PC-9 (cell line): ENCODE data around the gene SAMM50. TPM values are rescaled to one million over a fixed set of nuclear protein-coding genes. Genes with fewer than 3 reads are reported as not detected.

Experiments used
- BruUV-seq: library from RNA; stranded (reverse); fragments of 400-500 nt; replicated peaks from 2 replicates; lab custom pipeline; 2021; lab: Mats Ljungman, UMichigan
- CTCF ChIA-PET: fragments of 300-600 bp; sonication (Branson Sonifier 250); formaldehyde crosslinking; loops from one replicate; lab custom pipeline; 2022; ENCODE audit warnings: antibody characterized with exemption; lab: Charles Lee
- POLR2A ChIA-PET: fragments of 300-600 bp; sonication (Branson Sonifier 250); formaldehyde crosslinking; loops from one replicate; lab custom pipeline; 2022; ENCODE audit warnings: antibody characterized with exemption; ENCODE audit not compliant: unreplicated experiment; lab: Charles Lee
- DNase-seq, 2 experiments: peaks; one replicate each; pipeline versions ENCODE4 v3.0.0 to v3.0.0-alpha.2; 2015 to 2022; ENCODE audit warnings: mixed read lengths in 1 of 2
- H2AFZ ChIP-seq: fragments of 200-600 bp; sonication (generic); 2 replicates; pipeline ENCODE4 v1.8.1; 2017; ENCODE audit warnings: antibody characterized with exemption
- H3F3A ChIP-seq: fragments of 200-600 bp; sonication (generic); 2 replicates; pipeline ENCODE4 v1.8.1; 2017; ENCODE audit warnings: antibody characterized with exemption, mild to moderate bottlenecking, low read depth; ENCODE audit not compliant: insufficient read depth
- H3K27ac ChIP-seq: fragments of 200-600 bp; sonication (generic); 2 replicates; pipeline ENCODE4 v1.6.1; 2016; ENCODE audit warnings: mixed run types
- H3K27me3 ChIP-seq: fragments of 200-600 bp; sonication (generic); 2 replicates; pipeline ENCODE4 v1.6.1; 2016; ENCODE audit warnings: low read depth, mixed run types; ENCODE audit not compliant: insufficient read depth
- H3K36me3 ChIP-seq: fragments of 200-600 bp; sonication (generic); 2 replicates; pipeline ENCODE4 v1.6.1; 2016; ENCODE audit warnings: low read depth, mixed run types
- H3K4me1 ChIP-seq: fragments of 200-600 bp; sonication (generic); replicated peaks from 2 replicates; pipeline ENCODE4 v1.6.1; 2016; ENCODE audit warnings: mixed run types; ENCODE audit not compliant: insufficient read depth
- H3K4me2 ChIP-seq: fragments of 200-600 bp; sonication (generic); 2 replicates; pipeline ENCODE4 v1.6.1; 2017; ENCODE audit warnings: mixed run types
- H3K4me3 ChIP-seq: fragments of 200-600 bp; sonication (generic); 2 replicates; pipeline ENCODE4 v1.6.1; 2016; ENCODE audit warnings: mixed run types
- H3K79me2 ChIP-seq: fragments of 200-600 bp; sonication (generic); 2 replicates; pipeline ENCODE4 v1.6.1; 2017; ENCODE audit warnings: low read depth, mixed run types
- H3K9me2 ChIP-seq: fragments of 200-600 bp; sonication (generic); 2 replicates; pipeline ENCODE4 v1.8.1; 2017; ENCODE audit warnings: mild to moderate bottlenecking; ENCODE audit not compliant: insufficient read depth
- H3K9me3 ChIP-seq: fragments of 200-600 bp; sonication (generic); 2 replicates; pipeline ENCODE4 v1.8.1; 2016; ENCODE audit warnings: low read depth; ENCODE audit not compliant: insufficient read depth
- H4K20me1 ChIP-seq: fragments of 200-600 bp; sonication (generic); 2 replicates; pipeline ENCODE4 v1.8.1; 2017; ENCODE audit not compliant: insufficient read depth
- EZH2 ChIP-seq: fragments of 200-600 bp; sonication (generic); IDR thresholded peaks from 2 replicates; pipeline ENCODE4 v1.8.0; 2017; ENCODE audit warnings: antibody characterized with exemption, low read depth
- intact Hi-C: fragments of 100-400 bp; cut with micrococcal nuclease; formaldehyde crosslinking; loops from one replicate; pipeline ENCODE4 v1.10.0; 2022; ENCODE audit not compliant: unreplicated experiment
- total RNA-seq: library from RNA; stranded (reverse); gene quantifications from 2 replicates; pipeline ENCODE4 v1.2.3, GENCODE V29; 2021
- TF ChIP-seq, protein P1 (sequence below): fragments of 200-600 bp; sonication (generic); conservative IDR thresholded peaks from 2 replicates; pipeline ENCODE4 v1.6.1; 2017; ENCODE audit warnings: mixed run types, antibody characterized with exemption, mild to moderate bottlenecking, moderate library complexity

SAMM50 gene
- total RNA-seq, 1 experiment from 2014 or later = 73.9 TPM

DNA sequence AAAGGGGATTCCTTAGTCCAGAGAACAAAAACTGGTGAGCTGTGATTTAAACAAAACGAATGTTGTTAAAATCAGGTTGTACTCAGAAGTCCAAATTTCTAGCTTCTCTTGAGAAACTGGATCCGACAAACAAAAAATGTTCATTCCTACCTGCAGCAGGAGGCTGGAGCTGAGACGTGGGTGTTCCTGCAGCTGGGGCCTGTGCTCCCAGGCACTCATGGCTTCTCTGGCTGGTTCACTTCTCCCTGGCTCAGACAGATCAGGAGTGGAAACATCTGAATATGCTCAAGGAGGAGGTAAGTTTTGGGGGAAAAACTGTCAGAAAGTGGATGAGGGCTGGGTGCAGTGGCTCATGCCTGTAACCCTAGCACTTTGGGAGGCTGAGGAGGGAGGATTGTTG, 44.1 kb downstream of the SAMM50 start:
- TF ChIP-seq, protein P1, sequence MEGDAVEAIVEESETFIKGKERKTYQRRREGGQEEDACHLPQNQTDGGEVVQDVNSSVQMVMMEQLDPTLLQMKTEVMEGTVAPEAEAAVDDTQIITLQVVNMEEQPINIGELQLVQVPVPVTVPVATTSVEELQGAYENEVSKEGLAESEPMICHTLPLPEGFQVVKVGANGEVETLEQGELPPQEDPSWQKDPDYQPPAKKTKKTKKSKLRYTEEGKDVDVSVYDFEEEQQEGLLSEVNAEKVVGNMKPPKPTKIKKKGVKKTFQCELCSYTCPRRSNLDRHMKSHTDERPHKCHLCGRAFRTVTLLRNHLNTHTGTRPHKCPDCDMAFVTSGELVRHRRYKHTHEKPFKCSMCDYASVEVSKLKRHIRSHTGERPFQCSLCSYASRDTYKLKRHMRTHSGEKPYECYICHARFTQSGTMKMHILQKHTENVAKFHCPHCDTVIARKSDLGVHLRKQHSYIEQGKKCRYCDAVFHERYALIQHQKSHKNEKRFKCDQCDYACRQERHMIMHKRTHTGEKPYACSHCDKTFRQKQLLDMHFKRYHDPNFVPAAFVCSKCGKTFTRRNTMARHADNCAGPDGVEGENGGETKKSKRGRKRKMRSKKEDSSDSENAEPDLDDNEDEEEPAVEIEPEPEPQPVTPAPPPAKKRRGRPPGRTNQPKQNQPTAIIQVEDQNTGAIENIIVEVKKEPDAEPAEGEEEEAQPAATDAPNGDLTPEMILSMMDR = no peak
- TF ChIP-seq EZH2 = no peak

GRCh38 chr22:44000123-44000522, 44.9 kb downstream of the SAMM50 start:
- TF ChIP-seq EZH2 = no peak
- TF ChIP-seq, protein P1 = no peak
- H3K4me1 ChIP-seq = no peaks in the 10 kb centered on the region
- CTCF ChIA-PET = interaction anchor here (0.6 kb wide), 1 partner anchor 629 kb away, joined by 12 read pairs; no protein-coding TSS in a partner anchor
- DNase-seq = peak in 1 of 2 experiments; percentile 24
- no peaks in the 10 kb centered on the region for H3K36me3 ChIP-seq
- H3K9me2 ChIP-seq = no peaks in the 10 kb centered on the region
- H3F3A ChIP-seq = no peaks in the 10 kb centered on the region
- intact Hi-C loops = no loop called here
- H3K79me2 ChIP-seq = no peaks in the 10 kb centered on the region
- H3K27ac ChIP-seq = no peak overlapping the region
- H3K4me2 ChIP-seq = no peak overlapping the region
- POLR2A ChIA-PET = no interaction called here
- H3K4me3 ChIP-seq = no peak overlapping the region
- BruUV-seq = no TSS peak
- H2AFZ ChIP-seq = no peak overlapping the region
- H3K27me3 ChIP-seq = no peaks in the 10 kb centered on the region
- 0 out of 2 replicates have a peak, but pooled peaks cover 3% of the 10 kb centered on the region for H4K20me1 ChIP-seq
- no peaks in the 10 kb centered on the region for H3K9me3 ChIP-seq

More for the DNA sequence above, 44.1 kb downstream of the SAMM50 start:
- Histone ChIP-seq H3K9me3 (no peaks in the 10 kb centered on the region), H3K4me2 (no peak overlapping the region), H3F3A (no peaks in the 10 kb centered on the region), H3K9me2 (no peaks in the 10 kb centered on the region), H2AFZ (no peak overlapping the region), H3K27me3 (no peaks in the 10 kb centered on the region), H3K4me3 (no peak overlapping the region), H4K20me1 (0 out of 2 replicates have a peak, but pooled peaks cover 8% of the 10 kb centered on the region), H3K36me3 (no peaks in the 10 kb centered on the region), H3K27ac (no peak overlapping the region), H3K79me2 (no peaks in the 10 kb centered on the region), H3K4me1 (no peaks in the 10 kb centered on the region)
- BruUV-seq = no TSS peak
- CTCF ChIA-PET = no interaction called here
- intact Hi-C loops = loop anchor here (10.0 kb wide), 1 partner anchor 325 kb away; no protein-coding TSS in a partner anchor
- DNase-seq = peak in 1 of 2 experiments; percentile 11
- POLR2A ChIA-PET = no interaction called here

DNA sequence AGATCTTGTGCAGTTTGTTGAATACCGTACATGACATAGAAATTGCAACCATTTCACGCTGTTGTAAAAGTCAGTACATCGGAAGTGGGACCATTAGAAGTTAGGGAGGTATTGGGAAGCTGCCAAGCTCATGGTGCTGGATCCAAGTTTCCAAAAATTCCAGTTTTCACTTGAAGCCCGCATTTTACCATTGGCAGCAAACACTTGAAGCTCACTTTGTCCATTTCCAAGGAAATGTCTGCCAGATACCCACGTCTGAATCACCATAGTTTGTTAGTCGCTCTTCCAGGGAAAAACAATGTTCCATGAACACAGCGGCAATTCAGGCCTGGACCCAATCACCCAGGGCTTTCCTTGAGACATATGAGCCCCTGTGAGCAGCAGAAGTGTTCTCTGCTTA, 46.3 kb downstream of the SAMM50 start:
- Histone ChIP-seq H3K9me2 (no peaks in the 10 kb centered on the region), H3K4me2 (no peak overlapping the region), H3F3A (no peaks in the 10 kb centered on the region), H2AFZ (no peak overlapping the region), H3K4me3 (no peak overlapping the region), H3K9me3 (no peaks in the 10 kb centered on the region), H3K36me3 (no peaks in the 10 kb centered on the region), H3K4me1 (no peaks in the 10 kb centered on the region), H4K20me1 (0 out of 2 replicates have a peak, but pooled peaks cover 3% of the 10 kb centered on the region), H3K27ac (no peak overlapping the region), H3K79me2 (no peaks in the 10 kb centered on the region), H3K27me3 (no peaks in the 10 kb centered on the region)
- BruUV-seq = no TSS peak
- DNase-seq = peak in 1 of 2 experiments; percentile 6
- ChIA-PET CTCF (no interaction called here), POLR2A (no interaction called here)
- intact Hi-C loops = no loop called here
- TF ChIP-seq, protein P1 = no peak
- no peak for TF ChIP-seq EZH2
